Transverse colon (tissue), 4 donors: ENCODE data around the gene PLCB1. TPM values are rescaled to one million over a fixed set of nuclear protein-coding genes. Genes with fewer than 3 reads are reported as not detected.

Source experiments
- DNase-seq: peaks from one replicate; pipeline ENCODE4 v3.0.0-alpha.2; 2019
- H3K27ac ChIP-seq, 4 donors: fragments of 200-600 bp; sonication (generic); 2 replicates each; pipeline ENCODE4 v1.5.1; 2016 to 2018; ENCODE audit warnings: inconsistent platforms in 4 of 4
- H3K27me3 ChIP-seq: fragments of 200-600 bp; sonication (generic); 2 replicates; pipeline ENCODE4 v1.5.1; 2017; ENCODE audit warnings: inconsistent platforms
- H3K36me3 ChIP-seq, 4 donors: fragments of 200-600 bp; sonication (generic); 2 replicates each; pipeline ENCODE4 v1.5.1; 2017 to 2019; ENCODE audit warnings: inconsistent platforms in 4 of 4
- H3K4me1 ChIP-seq, 4 donors: fragments of 200-600 bp; sonication (generic); 2 replicates each; pipeline ENCODE4 v1.5.1; 2017 to 2020; ENCODE audit warnings: inconsistent platforms in 4 of 4
- H3K4me3 ChIP-seq, 4 donors: fragments of 200-600 bp; sonication (generic); 1 replicate in 1 of 4; 2 replicates in 3 of 4; pipeline versions ENCODE4 v1.5.1 to v1.6.1; 2017 to 2019; ENCODE audit warnings: inconsistent platforms in 4 of 4
- H3K9me3 ChIP-seq, 2 donors: fragments of 200-600 bp; sonication (generic); 2 replicates each; pipeline ENCODE4 v1.5.1; 2017 to 2019; ENCODE audit warnings: inconsistent platforms in 2 of 2
- CTCF ChIP-seq, 5 experiments: fragments of 200-600 bp in 3 of 5; fragments of 450-650 bp in 2 of 5; sonication (generic) in 3 of 5; IDR thresholded peaks; 1 replicate in 2 of 5; 2 replicates in 3 of 5; pipeline ENCODE4 v1.5.1; 2016 to 2017; ENCODE audit warnings: antibody characterized with exemption in 5 of 5, inconsistent platforms in 3 of 5, mild to moderate bottlenecking in 2 of 5, moderate library complexity in 1 of 5
- EP300 ChIP-seq: sonication (generic); formaldehyde crosslinking; IDR thresholded peaks from one replicate; pipeline ENCODE4 v1.6.1; 2017; ENCODE audit warnings: antibody characterized with exemption, low read depth
- POLR2A ChIP-seq: fragments of 450-650 bp; IDR thresholded peaks from one replicate; pipeline ENCODE4 v1.6.1; 2016; ENCODE audit warnings: antibody characterized with exemption, mild to moderate bottlenecking, moderate library complexity
- POLR2AphosphoS5 ChIP-seq, 3 donors: sonication (generic); formaldehyde crosslinking; IDR thresholded peaks; one replicate each; pipeline ENCODE4 v1.6.1; 2016; ENCODE audit warnings: antibody characterized with exemption in 3 of 3
- whole genome bisulfite sequencing, 2 donors: methylation state at CpG; one replicate each; pipeline ENCODE4 v1.1.5; 2018; ENCODE audit warnings: low coverage in 1 of 2; 5-methylcytosine and 5-hydroxymethylcytosine counted together
- in situ Hi-C, 4 donors: fragments of 200-750 bp; cut with MboI; loops; one replicate each; pipeline versions ENCODE4 v1.15.0 to v1.15.1; 2017; ENCODE audit warnings: low sequenced_read_pairs in 3 of 4, low pct_ligation_motif_present in 1 of 4, low pct_unique_long_range_greater_than_20kb in 1 of 4
- intact Hi-C: fragments of 100-400 bp; cut with DNase I; formaldehyde crosslinking; loops from one replicate; pipeline ENCODE4 v1.15.1; 2023; ENCODE audit warnings: low total_unique reads
- total RNA-seq, 4 donors: library from RNA; depleted of rRNA; stranded (reverse); fragments of >200 nt; gene quantifications; one replicate each; pipeline ENCODE4 v1.1.0, GENCODE V29; 2016

Gene PLCB1
- total RNA-seq, 4 donors from 2014 or later: 13.1 to 18.6 (median 15.8) TPM

- Histone ChIP-seq H3K9me3 (no peaks in the 10 kb centered on the region), H3K4me1 (no peaks in the 10 kb centered on the region), H3K27ac (no peak overlapping the region), H3K27me3 (no peaks in the 10 kb centered on the region), H3K36me3 (no peaks in the 10 kb centered on the region), H3K4me3 (no peak overlapping the region)
- no peak for DNase-seq
- 84 to 92% methylated on average over 7 of the region's 7 CpGs for WGBS, 2 donors
- intact Hi-C loops: no loop called here
- in situ Hi-C loops: loop anchor here in 2 of 4 donors (25.0 kb wide), 1 partner anchor 495 kb away; no protein-coding TSS in a partner anchor
- no peak for TF ChIP-seq POLR2AphosphoS5 (IDR thresholded peaks at IDR 0.05)
Measured at GRCh38 chr20:8867038-8867740, 735.1 kb downstream of the PLCB1 start.

- TF ChIP-seq CTCF (IDR thresholded peaks at IDR 0.05) (no peak), POLR2A (no peak), EP300 (no peak), POLR2AphosphoS5 (IDR thresholded peaks at IDR 0.05) (no peak)
- WGBS, 2 donors: 69 to 77% methylated on average over 1 of the region's 1 CpG
- in situ Hi-C loops: loop anchor here in 2 of 4 donors (25.0 kb wide), 1 partner anchor 492 kb away; no protein-coding TSS in a partner anchor
Measured at GRCh38 chr20:8870652-8871051, 738.6 kb downstream of the PLCB1 start.

GRCh38 chr20:8874437-8874836 is 742.4 kb downstream of the PLCB1 start:
- Histone ChIP-seq H3K27me3 (no peaks in the 10 kb centered on the region), H3K27ac (no peak overlapping the region), H3K36me3 (no peaks in the 10 kb centered on the region), H3K4me3 (no peak overlapping the region), H3K4me1 (peaks cover 0 to 6% (median 0%) of the 10 kb centered on the region in 4 donors), H3K9me3 (no peaks in the 10 kb centered on the region)
- no peak for TF ChIP-seq POLR2AphosphoS5 (IDR thresholded peaks at IDR 0.05)
- TF ChIP-seq EP300: no peak
- TF ChIP-seq CTCF (IDR thresholded peaks at IDR 0.05): no peak
- no peak for TF ChIP-seq POLR2A
- in situ Hi-C loops (loop anchor here in 2 of 4 donors (25.0 kb wide), 1 partner anchor 488 kb away; no protein-coding TSS in a partner anchor), intact Hi-C loops (no loop called here)
- DNase-seq: no peak
- WGBS, 2 donors: 56 to 72% methylated on average over 1 of the region's 1 CpG

More at GRCh38 chr20:8870652-8871051, 738.6 kb downstream of the PLCB1 start:
- Histone ChIP-seq H3K27me3 (no peaks in the 10 kb centered on the region), H3K9me3 (no peaks in the 10 kb centered on the region), H3K4me1 (no peaks in the 10 kb centered on the region), H3K36me3 (no peaks in the 10 kb centered on the region), H3K27ac (no peak overlapping the region), H3K4me3 (no peak overlapping the region)
- no peak for DNase-seq
- intact Hi-C loops: no loop called here

- Histone ChIP-seq H3K36me3 (no peaks in the 10 kb centered on the region), H3K4me3 (no peak overlapping the region), H3K9me3 (no peaks in the 10 kb centered on the region), H3K4me1 (peaks cover 0 to 6% (median 0%) of the 10 kb centered on the region in 4 donors), H3K27ac (no peak overlapping the region), H3K27me3 (no peaks in the 10 kb centered on the region)
- TF ChIP-seq CTCF (IDR thresholded peaks at IDR 0.05) (no peak), POLR2A (no peak), EP300 (no peak), POLR2AphosphoS5 (IDR thresholded peaks at IDR 0.05) (no peak)
- in situ Hi-C loops: no loop called here
- DNase-seq: no peak
- intact Hi-C loops: no loop called here
Measured at GRCh38 chr20:8875586-8875985, 743.5 kb downstream of the PLCB1 start.
